IMR-90 (cell line): ENCODE measurements around the gene AHCTF1. TPM values are rescaled to one million over a fixed set of nuclear protein-coding genes. Genes with fewer than 3 reads are reported as not detected.

Experiments
- ATAC-seq: fragments of 200-7000 bp; cut with Tn5 transposase; 2 replicates; pipeline ENCODE4 v1.9.1; 2020; ENCODE audit warnings: low read depth, mild to moderate bottlenecking, moderate library complexity
- BruUV-seq: library from RNA; stranded (reverse); fragments of 400-500 nt; replicated peaks from 2 replicates; lab custom pipeline; 2021; lab: Mats Ljungman, UMichigan
- CTCF ChIA-PET: fragments of 300-600 bp; formaldehyde crosslinking; extraction: SDS; loops from one replicate; lab custom pipeline; 2021; ENCODE audit warnings: antibody characterized with exemption; lab: Yijun Ruan, JAX
- POLR2A ChIA-PET: fragments of 300-600 bp; sonication (Branson Sonifier 250); formaldehyde crosslinking; loops from one replicate; lab custom pipeline; 2022; ENCODE audit warnings: antibody characterized with exemption; ENCODE audit not compliant: unreplicated experiment; lab: Charles Lee
- DNase-seq: peaks from one replicate; pipeline ENCODE4 v3.0.0; 2013
- H2AFZ ChIP-seq: replicated peaks from 2 replicates; pipeline ENCODE3; 2013; ENCODE audit warnings: low read length, mild to moderate bottlenecking; ENCODE audit not compliant: poor library complexity
- H2AK5ac ChIP-seq: 2 replicates; pipeline ENCODE4 v1.6.1; 2013; ENCODE audit warnings: low read depth, low read length, inconsistent platforms
- H2AK9ac ChIP-seq: replicated peaks from 2 replicates; pipeline ENCODE3; 2013; ENCODE audit warnings: mild to moderate bottlenecking, low read depth, low read length, moderate library complexity; ENCODE audit not compliant: poor library complexity
- H2BK120ac ChIP-seq: 2 replicates; pipeline ENCODE4 v1.6.1; 2013; ENCODE audit warnings: low read depth, low read length, inconsistent platforms
- H2BK15ac ChIP-seq: 3 replicates; pipeline ENCODE4 v1.6.1; 2013; ENCODE audit warnings: low read depth, low read length, inconsistent platforms
- H2BK20ac ChIP-seq: 2 replicates; pipeline ENCODE4 v1.6.1; 2013; ENCODE audit warnings: low read depth, mild to moderate bottlenecking, inconsistent platforms, low read length, moderate library complexity
- H2BK5ac ChIP-seq: 2 replicates; pipeline ENCODE4 v1.6.1; 2013; ENCODE audit warnings: mild to moderate bottlenecking, low read depth, low read length, inconsistent platforms; ENCODE audit not compliant: poor library complexity, severe bottlenecking
- H3K14ac ChIP-seq: replicated peaks from 2 replicates; pipeline ENCODE4 v1.6.1; 2013; ENCODE audit warnings: low read depth, low read length, inconsistent platforms
- H3K18ac ChIP-seq: 2 replicates; pipeline ENCODE4 v1.6.1; 2013; ENCODE audit warnings: low read depth, low read length, control low read depth
- H3K23ac ChIP-seq: 2 replicates; pipeline ENCODE4 v1.6.1; 2013; ENCODE audit warnings: low read depth, low read length, inconsistent platforms
- H3K27ac ChIP-seq: 2 replicates; pipeline ENCODE4 v1.5.1; 2013; ENCODE audit warnings: mild to moderate bottlenecking, control low read depth, low read length; ENCODE audit not compliant: insufficient read depth
- H3K27me3 ChIP-seq: 2 replicates; pipeline ENCODE4 v1.6.1; 2013; ENCODE audit warnings: low read length; ENCODE audit not compliant: control insufficient read depth, insufficient read depth
- H3K36me3 ChIP-seq: 2 replicates; pipeline ENCODE4 v1.6.1; 2013; ENCODE audit warnings: low read length, mixed read lengths; ENCODE audit not compliant: control insufficient read depth, insufficient read depth
- H3K4ac ChIP-seq: 2 replicates; pipeline ENCODE4 v1.6.1; 2013; ENCODE audit warnings: low read depth, low read length, inconsistent platforms
- H3K4me1 ChIP-seq: 2 replicates; pipeline ENCODE4 v1.6.1; 2013; ENCODE audit warnings: low read length, mixed read lengths; ENCODE audit not compliant: control insufficient read depth, insufficient read depth
- H3K4me2 ChIP-seq: 2 replicates; pipeline ENCODE4 v1.6.1; 2013; ENCODE audit warnings: low read depth, mild to moderate bottlenecking, control low read depth, low read length, moderate library complexity
- H3K4me3 ChIP-seq: 2 replicates; pipeline ENCODE4 v1.5.1; 2013; ENCODE audit warnings: low read depth, mild to moderate bottlenecking, control low read depth, low read length, moderate library complexity; ENCODE audit not compliant: insufficient read depth
- H3K56ac ChIP-seq: 2 replicates; pipeline ENCODE4 v1.6.1; 2013; ENCODE audit warnings: low read length, inconsistent platforms; ENCODE audit not compliant: insufficient read depth; ENCODE audit errors: extremely low read depth
- H3K79me1 ChIP-seq, 2 experiments: 2 replicates each; pipeline ENCODE4 v1.6.1; 2013; ENCODE audit warnings: low read length in 2 of 2, inconsistent platforms in 1 of 2, low read depth in 1 of 2
- H3K9ac ChIP-seq: 2 replicates; pipeline ENCODE4 v1.6.1; 2013; ENCODE audit warnings: low read depth, low read length, control low read depth
- H3K9me1 ChIP-seq: 2 replicates; pipeline ENCODE4 v1.6.1; 2013; ENCODE audit warnings: low read length, inconsistent platforms; ENCODE audit not compliant: insufficient read depth
- H3K9me3 ChIP-seq: 2 replicates; pipeline ENCODE4 v1.6.1; 2013; ENCODE audit warnings: low read length; ENCODE audit not compliant: control insufficient read depth, insufficient read depth
- H4K20me1 ChIP-seq: 2 replicates; pipeline ENCODE4 v1.6.1; 2013; ENCODE audit warnings: low read length, inconsistent platforms; ENCODE audit not compliant: insufficient read depth
- H4K5ac ChIP-seq: 2 replicates; pipeline ENCODE4 v1.6.1; 2013; ENCODE audit warnings: mild to moderate bottlenecking, low read depth, low read length, control low read depth
- H4K8ac ChIP-seq, 2 experiments: 2 replicates each; pipeline ENCODE4 v1.6.1; 2013; ENCODE audit warnings: low read depth in 2 of 2, low read length in 2 of 2, control low read depth in 1 of 2, inconsistent platforms in 1 of 2
- H4K91ac ChIP-seq: 2 replicates; pipeline ENCODE4 v1.6.1; 2013; ENCODE audit warnings: low read depth, low read length, inconsistent platforms; ENCODE audit not compliant: insufficient read depth
- BHLHE40 ChIP-seq: fragments of 150-350 bp; IDR thresholded peaks from 2 replicates; pipeline ENCODE4 v1.6.1; 2016; ENCODE audit warnings: mild to moderate bottlenecking, low read depth, low read length
- CEBPB ChIP-seq: IDR thresholded peaks from 2 replicates; pipeline ENCODE4 v1.6.1; 2012; ENCODE audit warnings: low read depth, low read length, improper control_type of control experiment
- CHD1 ChIP-seq: IDR thresholded peaks from 2 replicates; pipeline ENCODE4 v1.6.1; 2012; ENCODE audit warnings: low read depth, low read length, improper control_type of control experiment
- CTCF ChIP-seq: conservative IDR thresholded peaks from 2 replicates; pipeline ENCODE4 v1.5.1; 2012; ENCODE audit warnings: mild to moderate bottlenecking, low read depth, low read length, improper control_type of control experiment
- ELK1 ChIP-seq: fragments of 150-350 bp; IDR thresholded peaks from 2 replicates; pipeline ENCODE4 v1.6.1; 2016; ENCODE audit warnings: low read depth, mild to moderate bottlenecking, low read length, moderate library complexity, borderline replicate concordance
- FOS ChIP-seq: fragments of 150-350 bp; IDR thresholded peaks from 2 replicates; pipeline ENCODE4 v1.6.1; 2016; ENCODE audit warnings: low read depth, low read length
- MAFK ChIP-seq: IDR thresholded peaks from 2 replicates; pipeline ENCODE4 v1.6.1; 2012; ENCODE audit warnings: low read depth, low read length, improper control_type of control experiment
- MAZ ChIP-seq: IDR thresholded peaks from 2 replicates; pipeline ENCODE4 v1.6.1; 2012; ENCODE audit warnings: low read depth, mild to moderate bottlenecking, low read length, improper control_type of control experiment, moderate library complexity, borderline replicate concordance
- MXI1 ChIP-seq: IDR thresholded peaks from 2 replicates; pipeline ENCODE4 v1.6.1; 2012; ENCODE audit warnings: low read depth, mild to moderate bottlenecking, low read length, moderate library complexity, borderline replicate concordance
- NFE2L2 ChIP-seq: fragments of 150-350 bp; IDR thresholded peaks from 2 replicates; pipeline ENCODE4 v1.6.1; 2016; ENCODE audit warnings: low read depth, mild to moderate bottlenecking, low read length
- POLR2A ChIP-seq: IDR thresholded peaks from 2 replicates; pipeline ENCODE4 v1.6.1; 2012; ENCODE audit warnings: mild to moderate bottlenecking, low read depth, low read length
- RAD21 ChIP-seq: IDR thresholded peaks from 2 replicates; pipeline ENCODE4 v1.6.1; 2012; ENCODE audit warnings: low read length, improper control_type of control experiment
- RCOR1 ChIP-seq: IDR thresholded peaks from 2 replicates; pipeline ENCODE4 v1.6.1; 2012; ENCODE audit warnings: mild to moderate bottlenecking, low read length, improper control_type of control experiment; ENCODE audit not compliant: insufficient replicate concordance
- RFX5 ChIP-seq: IDR thresholded peaks from 2 replicates; pipeline ENCODE4 v1.8.0; 2012; ENCODE audit warnings: low read depth, mild to moderate bottlenecking, low read length, moderate library complexity
- SMC3 ChIP-seq: fragments of 150-350 bp; IDR thresholded peaks from 2 replicates; pipeline ENCODE4 v1.6.1; 2016; ENCODE audit warnings: low read depth, mild to moderate bottlenecking, antibody characterized with exemption, low read length, moderate library complexity
- USF2 ChIP-seq: fragments of 150-350 bp; IDR thresholded peaks from 2 replicates; pipeline ENCODE4 v1.6.1; 2017; ENCODE audit warnings: mild to moderate bottlenecking, antibody characterized with exemption, low read length, low read depth
- WGBS, 2 experiments: methylation state at CpG; one replicate each; pipeline versions ENCODE4 v1.1.5 to v1.1.7; 2013; ENCODE audit warnings: missing lambda C conversion rate in 2 of 2; ENCODE audit not compliant: insufficient read length in 1 of 2; ENCODE audit errors: extremely low coverage in 2 of 2; 5-methylcytosine and 5-hydroxymethylcytosine counted together
- dilution Hi-C: fragments of 300-500 bp; cut with HindIII; formaldehyde crosslinking; loops from one replicate; pipeline ENCODE4 v1.14.3; 2018; ENCODE audit warnings: low sequenced_read_pairs; ENCODE audit not compliant: unreplicated experiment
- in situ Hi-C: fragments of 300-500 bp; cut with MboI; formaldehyde crosslinking; loops from 3 replicates; pipeline ENCODE4 v1.14.3; 2019; ENCODE audit warnings: low sequenced_read_pairs, inconsistent platforms, mixed read lengths
- intact Hi-C: fragments of 100-400 bp; cut with micrococcal nuclease; formaldehyde crosslinking; loops from 2 replicates; pipeline ENCODE4 v1.10.0; 2022
- polyA plus RNA-seq, 3 experiments: library from polyadenylated mRNA; depleted of rRNA; stranded (reverse); fragments of >200 nt; gene quantifications; 2 replicates each; pipeline ENCODE4 v1.2.3, GENCODE V29; 2012; ENCODE audit warnings: low replicate concordance in 1 of 3
- total RNA-seq: library from RNA; depleted of rRNA; stranded (reverse); fragments of >200 nt; gene quantifications from 2 replicates; pipeline ENCODE4 v1.2.3, GENCODE V29; 2012

AHCTF1 gene
- total and polyA plus RNA-seq, 2 of the 4 experiments (the other 2 are of a cell fraction) = 8.9 to 29.0 TPM

GRCh38 chr1:246809473-246809872 lies 122.3 kb downstream of the AHCTF1 start:
- Histone ChIP-seq H2BK5ac (no peak overlapping the region), H3K9ac (no peak overlapping the region), H3K4me2 (no peak overlapping the region), H3K14ac (no peak overlapping the region), H2BK20ac (no peak overlapping the region), H2AK5ac (no peak overlapping the region), H3K23ac (no peak overlapping the region), H3K4me1 (no peaks in the 10 kb centered on the region), H3K27me3 (peaks cover 13% of the 10 kb centered on the region), H4K8ac (no peak overlapping the region), H3K18ac (no peak overlapping the region), H2AK9ac (no peak overlapping the region), H2BK15ac (no peak overlapping the region), H3K27ac (no peak overlapping the region), H3K9me3 (no peaks in the 10 kb centered on the region), H4K20me1 (no peaks in the 10 kb centered on the region), H4K91ac (no peak overlapping the region), H3K4ac (no peak overlapping the region), H3K79me1 (no peaks in the 10 kb centered on the region), H3K36me3 (no peaks in the 10 kb centered on the region), H3K56ac (no peak overlapping the region), H3K9me1 (no peaks in the 10 kb centered on the region), H3K4me3 (no peak overlapping the region), H2AFZ (no peak overlapping the region), H2BK120ac (no peak overlapping the region), H4K5ac (no peak overlapping the region)
- no peak for ATAC-seq
- intact Hi-C loops = no loop called here
- no CpG with 5 or more reads among the region's 6 CpGs for WGBS, 2 experiments
- DNase-seq = no peak
- dilution Hi-C loops = no loop called here
- CTCF ChIA-PET = no interaction called here
- no peak for TF ChIP-seq CEBPB
- no peak for TF ChIP-seq RFX5
- TF ChIP-seq NFE2L2 = no peak
- TF ChIP-seq ELK1 = no peak
- TF ChIP-seq BHLHE40 = no peak
- no peak for TF ChIP-seq SMC3
- TF ChIP-seq MXI1 = no peak
- no peak for TF ChIP-seq RAD21
- TF ChIP-seq CHD1 = no peak
- no peak for TF ChIP-seq USF2
- no peak for TF ChIP-seq MAZ
- no peak for TF ChIP-seq RCOR1
- TF ChIP-seq FOS = no peak
- no peak for TF ChIP-seq POLR2A
- TF ChIP-seq MAFK = no peak
- no peak for TF ChIP-seq CTCF
- no TSS peak for BruUV-seq
- in situ Hi-C loops = no loop called here
- POLR2A ChIA-PET = no interaction called here
